Uterus (tissue), 4 donors: Measurements from ENCODE around the gene PTGIR. TPM values are rescaled to one million over a fixed set of nuclear protein-coding genes. Genes with fewer than 3 reads are reported as not detected.

Experiments
- DNase-seq, 2 donors: peaks; one replicate each; pipeline ENCODE4 v3.0.0-alpha.2; 2019 to 2020
- H3K27ac ChIP-seq, 2 donors: fragments of 200-600 bp; sonication (generic); 1 replicate in 1 of 2; 2 replicates in 1 of 2; pipeline ENCODE4 v1.5.1; 2016 to 2018
- H3K27me3 ChIP-seq, 2 donors: fragments of 200-600 bp; sonication (generic); one replicate each; pipeline ENCODE4 v1.5.1; 2018 to 2019; ENCODE audit warnings: control low read depth in 1 of 2
- H3K36me3 ChIP-seq, 2 donors: fragments of 200-600 bp; sonication (generic); one replicate each; pipeline ENCODE4 v1.5.1; 2019; ENCODE audit warnings: control low read depth in 1 of 2
- H3K4me1 ChIP-seq, 2 donors: fragments of 200-600 bp; sonication (generic); one replicate each; pipeline ENCODE4 v1.5.1; 2018 to 2019; ENCODE audit warnings: control low read depth in 1 of 2
- H3K4me3 ChIP-seq, 2 donors: fragments of 200-600 bp; sonication (generic); 1 replicate in 1 of 2; 2 replicates in 1 of 2; pipeline ENCODE4 v1.5.1; 2018 to 2019; ENCODE audit warnings: mild to moderate bottlenecking in 1 of 2
- H3K9me3 ChIP-seq, 2 donors: fragments of 200-600 bp; sonication (generic); one replicate each; pipeline ENCODE4 v1.5.1; 2019; ENCODE audit warnings: control low read depth in 1 of 2
- POLR2A ChIP-seq, 2 donors: fragments of 450-650 bp; IDR thresholded peaks; one replicate each; pipeline ENCODE4 v1.6.1; 2016; ENCODE audit warnings: antibody characterized with exemption in 2 of 2, mild to moderate bottlenecking in 1 of 2, moderate library complexity in 1 of 2
- intact Hi-C: fragments of 100-400 bp; cut with DNase I; formaldehyde crosslinking; loops from one replicate; pipeline ENCODE4 v1.15.1; 2023; ENCODE audit warnings: low total_unique reads
- total RNA-seq, 4 donors: library from RNA; depleted of rRNA in 3 of 4; stranded (reverse); fragments of >200 nt in 3 of 4; gene quantifications; one replicate each; pipeline versions ENCODE4 v1.1.0 to v1.2.4, GENCODE V29; 2014 to 2023
- TF ChIP-seq, protein P1 (sequence below), 4 experiments: fragments of 200-600 bp in 2 of 4; fragments of 450-650 bp in 2 of 4; sonication (generic) in 2 of 4; IDR thresholded peaks; one replicate each; pipeline ENCODE4 v1.5.1; 2016 to 2019; ENCODE audit warnings: antibody characterized with exemption in 4 of 4, mild to moderate bottlenecking in 2 of 4, moderate library complexity in 1 of 4
- donor health status: DM: yes; HTN: yes; CAD: no.

PTGIR gene
- total RNA-seq, 4 donors from 2014 or later, result 0.51 to 6.1 (median 3.5) TPM

DNA sequence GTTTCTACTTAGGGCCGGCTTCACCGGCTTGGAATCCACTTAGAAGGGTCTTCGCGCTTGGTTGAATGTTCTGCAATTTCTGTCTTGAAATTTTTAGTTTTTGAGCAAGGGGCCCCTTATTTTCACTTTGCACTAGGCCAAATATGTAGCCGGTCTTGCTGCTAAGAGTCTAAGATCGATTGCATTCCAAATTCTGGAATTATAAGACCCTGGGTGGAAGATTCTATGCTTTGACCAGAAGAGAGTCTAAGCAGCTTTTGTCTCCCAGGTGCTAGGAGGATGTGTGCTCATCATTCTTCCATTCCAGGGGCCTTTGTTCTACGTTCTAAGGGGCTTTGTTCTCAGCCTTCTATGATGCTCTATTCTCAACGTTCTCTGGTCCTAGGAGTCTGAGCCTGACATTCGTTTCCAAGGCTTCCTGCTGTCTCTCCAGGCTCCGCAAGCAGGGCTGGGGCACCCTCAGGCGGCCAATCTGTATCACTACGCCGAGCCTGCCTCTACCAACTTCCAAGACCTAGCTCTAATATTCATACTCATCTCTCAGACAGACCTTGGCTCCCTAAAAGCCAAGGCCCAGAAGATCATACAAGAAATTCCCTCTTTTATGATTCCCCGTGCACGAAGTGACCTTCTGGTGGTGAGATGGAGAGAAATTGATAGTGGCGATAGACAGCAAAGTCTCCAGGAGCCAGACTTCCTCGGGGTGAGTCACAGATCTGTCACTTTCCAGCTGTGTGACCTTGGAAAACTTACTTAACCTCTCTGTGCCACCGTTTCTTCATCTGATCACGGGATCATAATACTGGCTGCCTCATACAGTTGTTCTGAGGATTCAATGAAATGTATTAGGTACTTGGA lies 37.1 kb upstream of the PTGIR start:
- Histone ChIP-seq H3K36me3 (no peaks in the 10 kb centered on the region), H3K4me3 (peak overlapping the region; percentile 9 to 33), H3K27me3 (no peaks in the 10 kb centered on the region), H3K9me3 (no peaks in the 10 kb centered on the region), H3K4me1 (no peaks in the 10 kb centered on the region), H3K27ac (peak overlapping the region; percentile 89 to 90)
- intact Hi-C loops, result no loop called here
- peak; percentile 86 to 88 for DNase-seq
- no peak for TF ChIP-seq POLR2A (IDR thresholded peaks at IDR 0.05)
- TF ChIP-seq, protein P1, sequence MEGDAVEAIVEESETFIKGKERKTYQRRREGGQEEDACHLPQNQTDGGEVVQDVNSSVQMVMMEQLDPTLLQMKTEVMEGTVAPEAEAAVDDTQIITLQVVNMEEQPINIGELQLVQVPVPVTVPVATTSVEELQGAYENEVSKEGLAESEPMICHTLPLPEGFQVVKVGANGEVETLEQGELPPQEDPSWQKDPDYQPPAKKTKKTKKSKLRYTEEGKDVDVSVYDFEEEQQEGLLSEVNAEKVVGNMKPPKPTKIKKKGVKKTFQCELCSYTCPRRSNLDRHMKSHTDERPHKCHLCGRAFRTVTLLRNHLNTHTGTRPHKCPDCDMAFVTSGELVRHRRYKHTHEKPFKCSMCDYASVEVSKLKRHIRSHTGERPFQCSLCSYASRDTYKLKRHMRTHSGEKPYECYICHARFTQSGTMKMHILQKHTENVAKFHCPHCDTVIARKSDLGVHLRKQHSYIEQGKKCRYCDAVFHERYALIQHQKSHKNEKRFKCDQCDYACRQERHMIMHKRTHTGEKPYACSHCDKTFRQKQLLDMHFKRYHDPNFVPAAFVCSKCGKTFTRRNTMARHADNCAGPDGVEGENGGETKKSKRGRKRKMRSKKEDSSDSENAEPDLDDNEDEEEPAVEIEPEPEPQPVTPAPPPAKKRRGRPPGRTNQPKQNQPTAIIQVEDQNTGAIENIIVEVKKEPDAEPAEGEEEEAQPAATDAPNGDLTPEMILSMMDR (IDR thresholded peaks at IDR 0.05), result peak; percentile 94 to 98 (median 98)

DNA sequence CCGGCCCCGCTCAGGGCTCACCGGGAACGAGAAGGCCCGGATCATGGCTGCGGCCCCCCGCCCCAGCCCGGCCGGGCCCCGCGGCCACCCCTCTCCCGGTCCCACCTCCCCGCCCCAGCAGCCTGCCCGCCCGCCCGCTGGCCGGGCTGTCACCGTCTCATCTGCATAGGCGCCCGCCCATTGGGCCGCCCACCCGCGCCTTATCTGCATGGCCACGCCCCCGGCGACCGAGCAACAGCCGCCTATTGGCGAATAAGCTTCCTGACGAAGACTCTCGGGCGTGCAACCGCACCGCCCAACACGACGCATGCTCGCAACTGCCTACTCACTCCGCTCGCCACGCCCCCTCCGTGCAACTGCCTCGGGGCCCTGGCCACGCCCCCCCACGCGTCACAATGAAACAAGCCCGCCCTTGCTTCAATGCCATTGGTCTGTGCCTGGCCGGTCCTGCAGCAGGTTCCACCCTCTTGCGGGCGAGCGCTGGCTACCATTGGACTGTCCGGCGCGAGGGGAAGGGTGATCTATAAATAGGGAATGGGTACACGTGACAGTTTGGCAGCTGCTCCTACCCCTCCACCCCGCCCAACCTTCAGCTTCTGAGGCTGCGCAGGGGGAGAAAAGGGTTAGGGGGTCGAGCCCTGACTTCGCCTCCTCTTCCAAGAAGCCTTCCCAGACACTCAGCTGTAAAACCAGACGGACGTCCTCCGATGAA lies 36.3 kb upstream of the PTGIR start, which contains the start of gene DACT3:
TSS of gene DACT3 (minus strand) at position 163 of the 712 bp plus-strand sequence. CDS start at position 45, 118 bp downstream.
- peak; percentile 100 for DNase-seq
- no peaks in the 10 kb centered on the region for H3K9me3 ChIP-seq
- peak within 1 kb of the TSS; percentile 63 to 93 for H3K4me3 ChIP-seq
- H3K27ac ChIP-seq, result peak within 1 kb of the TSS; percentile 92
- no peaks in the 10 kb centered on the region for H3K4me1 ChIP-seq
- peak; percentile 47 to 80 for TF ChIP-seq POLR2A (IDR thresholded peaks at IDR 0.05)
- TF ChIP-seq, protein P1 (IDR thresholded peaks at IDR 0.05), result peak in 2 of 4 experiments; percentile 16 to 19
- no peaks in the 10 kb centered on the region for H3K36me3 ChIP-seq
- H3K27me3 ChIP-seq, result no peaks in the 10 kb centered on the region
- intact Hi-C loops, result no loop called here

DNA sequence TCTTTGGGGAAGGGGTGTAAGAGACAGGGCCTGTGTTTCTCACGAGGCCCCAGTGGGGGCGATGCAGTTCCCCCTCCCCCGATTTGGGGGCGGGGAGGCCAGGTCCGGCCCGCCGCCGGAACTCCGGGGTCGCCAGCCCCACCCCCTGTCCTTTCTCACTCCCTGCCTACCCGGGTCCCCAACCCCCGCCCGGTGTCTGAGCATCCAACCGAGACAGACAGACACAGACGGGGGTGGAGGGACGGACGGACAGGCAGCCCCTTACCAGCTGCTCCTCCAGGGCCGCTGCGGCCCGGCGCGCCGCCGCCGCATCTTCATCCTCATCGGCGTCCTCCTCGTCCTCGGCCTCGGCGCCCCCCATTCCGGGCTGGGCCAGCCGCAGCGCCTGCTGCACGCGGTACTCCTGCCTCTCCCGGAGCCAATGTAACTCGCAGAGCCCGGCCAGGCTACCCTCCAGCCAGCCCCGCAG lies 35.7 kb upstream of the PTGIR start:
- Histone ChIP-seq H3K9me3 (no peaks in the 10 kb centered on the region), H3K27me3 (no peaks in the 10 kb centered on the region), H3K4me3 (peak overlapping the region; percentile 63 to 93), H3K4me1 (no peaks in the 10 kb centered on the region), H3K27ac (peak overlapping the region; percentile 92), H3K36me3 (no peaks in the 10 kb centered on the region)
- TF ChIP-seq, protein P1 (IDR thresholded peaks at IDR 0.05), result no peak
- no peak for TF ChIP-seq POLR2A (IDR thresholded peaks at IDR 0.05)
- DNase-seq, result peak in 1 of 2 donors; percentile 60
- intact Hi-C loops, result no loop called here

DNA sequence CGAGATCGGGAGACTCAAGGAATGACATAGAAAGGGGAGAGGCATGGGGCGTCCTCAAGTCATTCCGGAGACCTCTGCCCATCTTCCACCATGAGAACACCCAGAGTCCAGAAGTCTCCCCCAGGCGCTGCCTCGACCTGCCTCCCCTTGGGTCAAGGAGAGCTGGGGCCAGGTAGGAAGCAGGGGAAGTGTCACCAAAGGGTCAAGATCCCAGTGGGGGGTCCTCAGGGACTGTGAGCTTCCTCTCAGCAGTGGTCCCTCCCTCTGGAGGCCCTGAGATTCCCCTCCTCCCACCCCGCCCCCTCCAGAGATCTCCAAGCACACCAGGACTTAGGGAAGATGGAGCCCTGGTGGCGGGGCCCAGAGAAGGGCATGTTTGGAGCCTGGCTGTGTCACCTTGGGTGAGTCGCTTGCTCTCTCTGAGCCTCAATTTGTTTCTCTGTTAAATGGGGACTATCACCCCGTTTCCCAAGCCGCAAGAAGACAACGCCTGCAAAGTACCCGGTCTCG lies 35.2 kb upstream of the PTGIR start:
- Histone ChIP-seq H3K4me3 (peak overlapping the region; percentile 63 to 93), H3K4me1 (no peaks in the 10 kb centered on the region), H3K36me3 (no peaks in the 10 kb centered on the region), H3K9me3 (no peaks in the 10 kb centered on the region), H3K27ac (peak overlapping the region; percentile 92), H3K27me3 (no peaks in the 10 kb centered on the region)
- intact Hi-C loops, result no loop called here
- TF ChIP-seq, protein P1 (IDR thresholded peaks at IDR 0.05), result no peak
- no peak for TF ChIP-seq POLR2A (IDR thresholded peaks at IDR 0.05)
- DNase-seq, result peak; percentile 59 to 66
